MM.1S (cell line): ENCODE data around the gene DNPEP.

Experiments used
- EZH2 ChIP-seq: fragments of 300-600 bp; sonication (generic); optimal IDR thresholded peaks from 2 replicates; pipeline ENCODE3; 2017; ENCODE audit warnings: low read depth, mild to moderate bottlenecking, antibody characterized with exemption, low read length, mixed read lengths
- EZH2phosphoT487 ChIP-seq: fragments of 300-600 bp; sonication (generic); IDR thresholded peaks from 2 replicates; pipeline ENCODE4 v1.6.1; 2018; ENCODE audit warnings: antibody characterized with exemption, low read length

DNA sequence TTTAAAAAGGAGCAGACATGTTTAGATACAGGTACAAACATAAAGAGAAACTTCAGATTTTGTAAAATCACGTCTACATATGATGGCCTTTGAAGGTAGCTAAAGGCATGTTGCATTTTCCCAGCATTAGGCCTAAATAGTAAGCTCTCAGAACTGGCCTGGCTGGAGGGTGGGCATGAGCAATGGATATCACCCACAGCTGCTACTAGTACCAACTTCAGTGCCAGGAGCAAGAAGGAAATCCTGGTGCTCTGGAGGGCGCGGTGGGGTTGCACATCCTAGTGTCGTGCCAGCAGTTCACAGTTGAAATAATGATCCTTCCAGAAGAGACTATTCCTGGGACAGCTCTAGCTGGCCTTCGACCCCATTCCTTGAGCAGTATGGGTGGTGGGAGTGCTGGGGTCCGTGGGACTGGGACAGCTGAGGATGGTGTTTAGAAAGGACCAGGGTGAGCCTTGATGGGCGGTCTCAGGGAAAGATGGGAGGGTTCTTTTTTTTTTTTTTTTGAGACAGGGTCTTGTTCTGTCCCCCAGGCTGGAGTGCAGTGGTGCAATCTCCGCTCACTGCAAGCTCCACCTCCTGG is 35.3 kb upstream of the DNPEP start:
- TF ChIP-seq EZH2 = no peak
- no peak for TF ChIP-seq EZH2phosphoT487
